Endothelial cell of umbilical vein (primary cell): Measurements from ENCODE around the gene PKDCC. TPM values are rescaled to one million over a fixed set of nuclear protein-coding genes. Genes with fewer than 3 reads are reported as not detected.
"Not testable (repeated sequence)": the region's sequence is repeated elsewhere in the genome, so short reads cannot be mapped to it uniquely, and the experiment has no call there.

Experiments
- BruUV-seq: library from RNA; stranded (reverse); fragments of 400-500 nt; replicated peaks from 2 replicates; lab custom pipeline; 2021; lab: Mats Ljungman, UMichigan
- CTCF ChIA-PET: fragments of 300-600, 350-600 bp; sonication (Branson Sonifier 250); formaldehyde crosslinking; loops from one replicate; lab custom pipeline; 2021; ENCODE audit warnings: antibody characterized with exemption, inconsistent platforms; lab: Charles Lee
- POLR2A ChIA-PET: fragments of 300-600, 350-600 bp; sonication (Branson Sonifier 250); formaldehyde crosslinking; loops from one replicate; lab custom pipeline; 2021; ENCODE audit warnings: antibody characterized with exemption, inconsistent platforms; lab: Charles Lee
- DNase-seq: peaks from one replicate; pipeline ENCODE4 v3.0.0-alpha.2; 2011; ENCODE audit warnings: low read depth, low spot score
- FAIRE-seq: peaks from 2 replicates; lab custom pipeline; 2011; peaks lifted over from hg19 to GRCh38; lab: Jason Lieb, UNC
- H2AFZ ChIP-seq: 2 replicates; pipeline ENCODE4 v1.6.0; 2012; ENCODE audit warnings: low read depth, low read length, control low read depth, inconsistent platforms
- H3K27ac ChIP-seq: 2 replicates; pipeline ENCODE4 v1.5.1; 2011; ENCODE audit warnings: low read depth, mild to moderate bottlenecking, control low read depth, low read length, moderate library complexity; ENCODE audit not compliant: insufficient read depth
- H3K27me3 ChIP-seq, 2 experiments: 2 replicates each; pipeline versions ENCODE4 v1.6.0 to v1.6.1; 2011; ENCODE audit warnings: low read length in 2 of 2, mixed read lengths in 1 of 2; ENCODE audit not compliant: control insufficient read depth in 2 of 2, insufficient read depth in 2 of 2
- H3K36me3 ChIP-seq, 2 experiments: 2 replicates in 1 of 2; 3 replicates in 1 of 2; pipeline ENCODE4 v1.5.1; 2011; ENCODE audit warnings: low read length in 2 of 2, mild to moderate bottlenecking in 1 of 2, moderate library complexity in 1 of 2; ENCODE audit not compliant: control insufficient read depth in 2 of 2, insufficient read depth in 2 of 2; ENCODE audit errors: extremely low read depth in 1 of 2
- H3K4me1 ChIP-seq: 3 replicates; pipeline ENCODE4 v1.5.1; 2011; ENCODE audit warnings: mild to moderate bottlenecking, low read length; ENCODE audit not compliant: control insufficient read depth, insufficient read depth; ENCODE audit errors: extremely low read depth
- H3K4me2 ChIP-seq: 2 replicates; pipeline ENCODE4 v1.6.1; 2011; ENCODE audit warnings: low read length, control low read depth, mixed read lengths; ENCODE audit not compliant: insufficient read depth
- H3K4me3 ChIP-seq, 3 experiments: fragments of 200-600 bp in 1 of 3; sonication (generic), shearing (Covaris generic) in 1 of 3; replicated peaks in 1 of 3; 2 replicates each; pipeline ENCODE4 v1.5.1; 2011 to 2016; ENCODE audit warnings: control low read depth in 3 of 3, low read length in 3 of 3, mild to moderate bottlenecking in 2 of 3, inconsistent platforms in 1 of 3, low read depth in 1 of 3, moderate library complexity in 1 of 3; ENCODE audit not compliant: insufficient read depth in 1 of 3
- H3K79me2 ChIP-seq: 2 replicates; pipeline ENCODE4 v1.6.0; 2012; ENCODE audit warnings: low read length, inconsistent platforms; ENCODE audit not compliant: control insufficient read depth, insufficient read depth
- H3K9ac ChIP-seq: replicated peaks from 2 replicates; pipeline ENCODE3; 2011; ENCODE audit warnings: low read length, control low read depth; ENCODE audit not compliant: insufficient read depth; ENCODE audit errors: extremely low read depth
- H3K9me1 ChIP-seq: replicated peaks from 3 replicates; pipeline ENCODE4 v1.6.0; 2011; ENCODE audit warnings: mild to moderate bottlenecking, low read length; ENCODE audit not compliant: control insufficient read depth, insufficient read depth; ENCODE audit errors: extremely low read depth
- H3K9me3 ChIP-seq: replicated peaks from 2 replicates; pipeline ENCODE4 v1.5.1; 2012; ENCODE audit warnings: low read length, inconsistent platforms; ENCODE audit not compliant: control insufficient read depth, insufficient read depth
- H4K20me1 ChIP-seq: replicated peaks from 2 replicates; pipeline ENCODE3; 2011; ENCODE audit warnings: mild to moderate bottlenecking, low read length; ENCODE audit not compliant: control insufficient read depth, insufficient read depth; ENCODE audit errors: extremely low read depth
- CTCF ChIP-seq, 2 donors: IDR thresholded peaks; 1 replicate in 1 of 2; 2 replicates in 1 of 2; pipeline ENCODE4 v1.5.1; 2011; ENCODE audit warnings: low read length in 2 of 2, mild to moderate bottlenecking in 2 of 2, moderate library complexity in 2 of 2, control low read depth in 1 of 2, inconsistent platforms in 1 of 2, low read depth in 1 of 2; ENCODE audit not compliant: insufficient read depth in 1 of 2; ENCODE audit errors: extremely low read depth in 1 of 2
- EZH2 ChIP-seq: IDR thresholded peaks from 2 replicates; pipeline ENCODE4 v1.6.1; 2012; ENCODE audit warnings: borderline replicate concordance, low read depth, mild to moderate bottlenecking, moderate library complexity, low read length, inconsistent platforms; ENCODE audit not compliant: severe bottlenecking
- FOS ChIP-seq: IDR thresholded peaks from 2 replicates; pipeline ENCODE4 v1.6.1; 2011; ENCODE audit warnings: mild to moderate bottlenecking, low read length, moderate library complexity, borderline replicate concordance; ENCODE audit not compliant: insufficient read depth
- GATA2 ChIP-seq: IDR thresholded peaks from 2 replicates; pipeline ENCODE4 v1.7.0; 2011; ENCODE audit warnings: low read depth, mild to moderate bottlenecking, moderate library complexity, mixed read lengths, low read length; ENCODE audit not compliant: insufficient read length, insufficient read depth
- JUN ChIP-seq: IDR thresholded peaks from 2 replicates; pipeline ENCODE4 v1.6.1; 2011; ENCODE audit warnings: borderline replicate concordance, low read depth; ENCODE audit not compliant: insufficient read length, insufficient read depth
- MAX ChIP-seq: IDR thresholded peaks from 2 replicates; pipeline ENCODE4 v1.6.1; 2011; ENCODE audit not compliant: insufficient read depth, insufficient read length
- MYC ChIP-seq: IDR thresholded peaks from one replicate; pipeline ENCODE4 v1.6.1; 2011; ENCODE audit warnings: mild to moderate bottlenecking, low read depth, low read length
- POLR2A ChIP-seq: IDR thresholded peaks from 2 replicates; pipeline ENCODE4 v1.6.1; 2012; ENCODE audit warnings: low read depth, mild to moderate bottlenecking, control low read depth, low read length
- dilution Hi-C: fragments of 300-500 bp; cut with MboI; formaldehyde crosslinking; loops from one replicate; pipeline ENCODE4 v1.15.0; 2019; ENCODE audit warnings: low sequenced_read_pairs; ENCODE audit not compliant: extremely low pct_ligation_motif_present
- intact Hi-C: fragments of 100-400 bp; cut with micrococcal nuclease; formaldehyde crosslinking; loops from one replicate; pipeline ENCODE4 v1.10.0; 2022
- polyA plus RNA-seq, 4 experiments: library from polyadenylated mRNA; depleted of rRNA in 3 of 4; stranded (reverse) in 3 of 4; unstranded in 1 of 4; fragments of >200 nt; gene quantifications; 2 replicates each; pipeline versions ENCODE4 v1.2.1 to v1.2.3, GENCODE V29; 2011 to 2012; ENCODE audit warnings: missing spikeins in 1 of 4
- total RNA-seq: library from RNA; stranded (reverse); gene quantifications from 2 replicates; pipeline ENCODE4 v1.2.3, GENCODE V29; 2021

PKDCC gene
- total and polyA plus RNA-seq, 2 donors (not counting 3 experiments of a cell fraction or from before 2014, with no cell fraction given) = 3.0 to 5.9 TPM

GRCh38 chr2:42079737-42080287, 32.0 kb downstream of the PKDCC start:
- no peak overlapping the region for H2AFZ ChIP-seq
- FAIRE-seq = no peak
- dilution Hi-C loops = loop anchor here (25.0 kb wide), 1 partner anchor 218 kb away; no protein-coding TSS in a partner anchor
- POLR2A ChIA-PET = no interaction called here
- H3K4me3 ChIP-seq = no peak overlapping the region
- BruUV-seq = no TSS peak
- intact Hi-C loops = no loop called here
- no peak overlapping the region for H3K27ac ChIP-seq
- peaks cover 4 to 8% of the 10 kb centered on the region in 2 experiments for H3K27me3 ChIP-seq
- no peak for DNase-seq
- H3K9ac ChIP-seq = no peak overlapping the region
- no peaks in the 10 kb centered on the region for H3K9me1 ChIP-seq
- CTCF ChIA-PET = interaction anchor here (0.8 to 13.8 kb wide), 4 partner anchors 8 to 227 kb away, joined by 3 to 625 read pairs (median 188); no protein-coding TSS in a partner anchor
- no peaks in the 10 kb centered on the region for H3K9me3 ChIP-seq
- no peaks in the 10 kb centered on the region for H4K20me1 ChIP-seq
- no peak for TF ChIP-seq POLR2A
- TF ChIP-seq MYC = no peak
- TF ChIP-seq MAX = no peak
- TF ChIP-seq JUN = no peak
- no peak for TF ChIP-seq EZH2
- TF ChIP-seq GATA2 = no peak
- TF ChIP-seq CTCF (IDR thresholded peaks at IDR 0.05; ENCODE audit: extremely low read depth in 1 of 2, insufficient read depth in 1 of 2, low read depth in 1 of 2, low read length in 2 of 2) = no peak
- no peak for TF ChIP-seq FOS
- no peaks in the 10 kb centered on the region for H3K36me3 ChIP-seq
- H3K4me2 ChIP-seq = no peak overlapping the region
- no peaks in the 10 kb centered on the region for H3K79me2 ChIP-seq
- no peaks in the 10 kb centered on the region for H3K4me1 ChIP-seq

- H3K9ac ChIP-seq, intact Hi-C loops, H2AFZ ChIP-seq, H3K4me1 ChIP-seq, POLR2A ChIA-PET, H3K27ac ChIP-seq, FAIRE-seq, DNase-seq, H3K4me3 ChIP-seq, BruUV-seq, H4K20me1 ChIP-seq, H3K9me3 ChIP-seq, H3K9me1 ChIP-seq, H3K36me3 ChIP-seq, H3K4me2 ChIP-seq, H3K79me2 ChIP-seq, H3K27me3 ChIP-seq: not testable (repeated sequence)
- dilution Hi-C loops = loop anchor here (25.0 kb wide), 1 partner anchor 219 kb away; no protein-coding TSS in a partner anchor
- CTCF ChIA-PET = interaction anchor here (12.7 to 13.8 kb wide), 2 partner anchors 210 to 228 kb away, joined by 372 to 625 read pairs; no protein-coding TSS in a partner anchor
These were observed 33.3 kb downstream of the PKDCC start for GRCh38 chr2:42081151-42081550.
